ENCODE measurements around the gene CAMSAP1.

Gene CAMSAP1

DNA sequence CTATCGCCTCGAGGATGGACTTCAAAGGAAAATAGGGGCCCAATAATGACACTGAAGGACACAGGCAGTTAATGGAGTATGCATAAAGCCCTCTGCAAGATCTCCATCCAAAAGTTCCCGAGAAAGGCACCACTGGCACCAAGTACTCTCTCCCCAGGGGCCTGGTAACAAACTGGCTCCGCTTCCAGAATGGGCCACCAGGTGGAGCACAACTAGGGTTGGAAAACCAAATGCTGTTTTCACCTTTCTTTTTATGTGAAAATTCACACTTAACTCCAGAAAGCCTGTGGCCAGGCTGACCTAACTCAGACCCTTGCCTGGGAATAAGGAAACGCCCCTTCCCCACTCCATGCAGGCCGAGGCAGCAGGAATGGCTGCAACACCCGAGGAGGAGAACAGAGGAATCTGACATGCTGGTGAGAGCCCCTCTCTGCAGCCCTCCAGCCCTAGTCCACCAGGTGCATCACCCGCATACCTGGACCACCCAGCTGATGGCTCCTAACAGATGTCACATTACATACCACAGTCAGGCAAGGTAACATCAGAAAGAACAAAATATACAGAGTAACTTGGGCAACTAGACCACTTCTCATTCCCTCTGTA lies 42.8 kb downstream of the CAMSAP1 start:
- peaks cover 0 to 21% of the 10 kb centered on the region in 2 experiments; a peak in 2 of 3 replicates for H3K36me3 ChIP-seq (ENCODE audit: control insufficient read depth in 2 of 2, insufficient read depth in 1 of 2, low read length in 2 of 2)
- H3K4me3 ChIP-seq (ENCODE audit: low read depth, low read length) = no peak overlapping the region
- no peak overlapping the region for H3K27ac ChIP-seq (ENCODE audit: extremely low read depth, low read depth, low read length)
- H3K4me1 ChIP-seq (ENCODE audit: control insufficient read depth, insufficient read depth, low read length) = no peaks in the 10 kb centered on the region
- no peak for TF ChIP-seq MZF1 (tag by site-specific recombination; IDR thresholded peaks at IDR 0.05; ENCODE audit: borderline replicate concordance)
- TF ChIP-seq ZNF654 (tag by site-specific recombination; IDR thresholded peaks at IDR 0.05; ENCODE audit: low read depth) = peak; percentile 34
- TF ChIP-seq ZNF600 (tag by site-specific recombination; IDR thresholded peaks at IDR 0.05) = no peak
- no peak for TF ChIP-seq ZNF560 (tag by site-specific recombination; IDR thresholded peaks at IDR 0.05; ENCODE audit: borderline replicate concordance)
- no peak for TF ChIP-seq GFI1B (tag by site-specific recombination; IDR thresholded peaks at IDR 0.05)
- TF ChIP-seq, protein P1, sequence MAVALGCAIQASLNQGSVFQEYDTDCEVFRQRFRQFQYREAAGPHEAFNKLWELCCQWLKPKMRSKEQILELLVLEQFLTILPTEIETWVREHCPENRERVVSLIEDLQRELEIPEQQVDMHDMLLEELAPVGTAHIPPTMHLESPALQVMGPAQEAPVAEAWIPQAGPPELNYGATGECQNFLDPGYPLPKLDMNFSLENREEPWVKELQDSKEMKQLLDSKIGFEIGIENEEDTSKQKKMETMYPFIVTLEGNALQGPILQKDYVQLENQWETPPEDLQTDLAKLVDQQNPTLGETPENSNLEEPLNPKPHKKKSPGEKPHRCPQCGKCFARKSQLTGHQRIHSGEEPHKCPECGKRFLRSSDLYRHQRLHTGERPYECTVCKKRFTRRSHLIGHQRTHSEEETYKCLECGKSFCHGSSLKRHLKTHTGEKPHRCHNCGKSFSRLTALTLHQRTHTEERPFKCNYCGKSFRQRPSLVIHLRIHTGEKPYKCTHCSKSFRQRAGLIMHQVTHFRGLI (tag by site-specific recombination; IDR thresholded peaks at IDR 0.05) = no peak
- no peak for TF ChIP-seq ZNF155 (tag by site-specific recombination; IDR thresholded peaks at IDR 0.05)
- no peak for TF ChIP-seq ZNF202 (tag by site-specific recombination; IDR thresholded peaks at IDR 0.05; ENCODE audit: borderline replicate concordance)
- TF ChIP-seq ZNF37A (tag by site-specific recombination; IDR thresholded peaks at IDR 0.05) = no peak
- TF ChIP-seq SP2 (tag by site-specific recombination; IDR thresholded peaks at IDR 0.05) = no peak
- TF ChIP-seq PRDM1 (tag by site-specific recombination; IDR thresholded peaks at IDR 0.05) = peak; percentile 61
- no peak for TF ChIP-seq ZNF239 (tag by site-specific recombination; IDR thresholded peaks at IDR 0.05)
- TF ChIP-seq, protein P2, sequence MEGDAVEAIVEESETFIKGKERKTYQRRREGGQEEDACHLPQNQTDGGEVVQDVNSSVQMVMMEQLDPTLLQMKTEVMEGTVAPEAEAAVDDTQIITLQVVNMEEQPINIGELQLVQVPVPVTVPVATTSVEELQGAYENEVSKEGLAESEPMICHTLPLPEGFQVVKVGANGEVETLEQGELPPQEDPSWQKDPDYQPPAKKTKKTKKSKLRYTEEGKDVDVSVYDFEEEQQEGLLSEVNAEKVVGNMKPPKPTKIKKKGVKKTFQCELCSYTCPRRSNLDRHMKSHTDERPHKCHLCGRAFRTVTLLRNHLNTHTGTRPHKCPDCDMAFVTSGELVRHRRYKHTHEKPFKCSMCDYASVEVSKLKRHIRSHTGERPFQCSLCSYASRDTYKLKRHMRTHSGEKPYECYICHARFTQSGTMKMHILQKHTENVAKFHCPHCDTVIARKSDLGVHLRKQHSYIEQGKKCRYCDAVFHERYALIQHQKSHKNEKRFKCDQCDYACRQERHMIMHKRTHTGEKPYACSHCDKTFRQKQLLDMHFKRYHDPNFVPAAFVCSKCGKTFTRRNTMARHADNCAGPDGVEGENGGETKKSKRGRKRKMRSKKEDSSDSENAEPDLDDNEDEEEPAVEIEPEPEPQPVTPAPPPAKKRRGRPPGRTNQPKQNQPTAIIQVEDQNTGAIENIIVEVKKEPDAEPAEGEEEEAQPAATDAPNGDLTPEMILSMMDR (tag by site-specific recombination; IDR thresholded peaks at IDR 0.05) = peak; percentile 54; the same call in 1 of the 2 replicates
- ChIA-PET POLR2A (interaction anchor here (1.1 kb wide), 1 partner anchor 43 kb away, joined by 3 read pairs; the partner anchor contains the start of gene CAMSAP1), CTCF (interaction anchor here (0.6 to 3.5 kb wide), 25 partner anchors 9 to 819 kb away, joined by 3 to 32 read pairs (median 5); partner anchors contain the start of gene UBAC1)
- no peaks in the 10 kb centered on the region for H3K9me3 ChIP-seq (ENCODE audit: control insufficient read depth, insufficient read depth, low read depth, low read length)

DNA sequence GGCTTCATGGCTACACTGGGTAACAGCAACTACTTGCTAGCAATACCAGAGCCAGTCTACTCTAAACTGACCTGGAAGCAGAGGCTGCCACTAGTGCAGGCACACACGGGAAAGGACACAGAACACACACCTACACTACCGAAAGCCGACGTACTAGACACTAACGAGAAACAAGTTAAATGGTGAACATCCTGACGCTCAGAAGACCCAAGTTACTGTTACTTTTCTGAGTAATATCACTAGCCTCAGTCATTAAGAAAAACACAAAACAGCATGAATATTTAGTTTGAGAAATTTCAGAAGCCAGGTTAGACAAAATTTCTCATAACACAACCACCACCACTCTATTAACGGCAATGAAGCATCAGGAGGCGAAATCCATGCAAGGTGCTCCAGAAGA lies 44.5 kb downstream of the CAMSAP1 start:
- ChIA-PET POLR2A (no interaction called here), CTCF (interaction anchor here (0.6 to 2.4 kb wide), 5 partner anchors 14 to 116 kb away, joined by 3 to 14 read pairs (median 5); no protein-coding TSS in a partner anchor)
- peaks cover 0 to 22% of the 10 kb centered on the region in 2 experiments; a peak in 2 of 3 replicates for H3K36me3 ChIP-seq (ENCODE audit: control insufficient read depth in 2 of 2, insufficient read depth in 1 of 2, low read length in 2 of 2)
- no peaks in the 10 kb centered on the region for H3K9me3 ChIP-seq (ENCODE audit: control insufficient read depth, insufficient read depth, low read depth, low read length)
- H3K27ac ChIP-seq (ENCODE audit: extremely low read depth, low read depth, low read length) = no peak overlapping the region
- H3K4me1 ChIP-seq (ENCODE audit: control insufficient read depth, insufficient read depth, low read length) = no peaks in the 10 kb centered on the region
- no peak overlapping the region for H3K4me3 ChIP-seq (ENCODE audit: low read depth, low read length)
- TF ChIP-seq ZNF146 (tag by site-specific recombination; IDR thresholded peaks at IDR 0.05) = no peak
- TF ChIP-seq ZNF391 (tag by site-specific recombination; IDR thresholded peaks at IDR 0.05; ENCODE audit: borderline replicate concordance, low read depth) = no peak
- TF ChIP-seq, protein P3, sequence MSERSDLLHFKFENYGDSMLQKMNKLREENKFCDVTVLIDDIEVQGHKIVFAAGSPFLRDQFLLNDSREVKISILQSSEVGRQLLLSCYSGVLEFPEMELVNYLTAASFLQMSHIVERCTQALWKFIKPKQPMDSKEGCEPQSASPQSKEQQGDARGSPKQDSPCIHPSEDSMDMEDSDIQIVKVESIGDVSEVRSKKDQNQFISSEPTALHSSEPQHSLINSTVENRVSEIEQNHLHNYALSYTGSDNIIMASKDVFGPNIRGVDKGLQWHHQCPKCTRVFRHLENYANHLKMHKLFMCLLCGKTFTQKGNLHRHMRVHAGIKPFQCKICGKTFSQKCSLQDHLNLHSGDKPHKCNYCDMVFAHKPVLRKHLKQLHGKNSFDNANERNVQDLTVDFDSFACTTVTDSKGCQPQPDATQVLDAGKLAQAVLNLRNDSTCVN (tag by site-specific recombination; optimal IDR thresholded peaks at IDR 0.05) = no peak
- TF ChIP-seq, protein P4, sequence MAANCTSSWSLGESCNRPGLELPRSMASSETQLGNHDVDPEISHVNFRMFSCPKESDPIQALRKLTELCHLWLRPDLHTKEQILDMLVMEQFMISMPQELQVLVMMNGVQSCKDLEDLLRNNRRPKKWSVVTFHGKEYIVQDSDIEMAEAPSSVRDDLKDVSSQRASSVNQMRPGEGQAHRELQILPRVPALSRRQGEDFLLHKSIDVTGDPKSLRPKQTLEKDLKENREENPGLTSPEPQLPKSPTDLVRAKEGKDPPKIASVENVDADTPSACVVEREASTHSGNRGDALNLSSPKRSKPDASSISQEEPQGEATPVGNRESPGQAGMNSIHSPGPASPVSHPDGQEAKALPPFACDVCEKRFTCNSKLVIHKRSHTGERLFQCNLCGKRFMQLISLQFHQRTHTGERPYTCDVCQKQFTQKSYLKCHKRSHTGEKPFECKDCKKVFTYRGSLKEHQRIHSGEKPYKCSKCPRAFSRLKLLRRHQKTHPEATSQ (tag by site-specific recombination; IDR thresholded peaks at IDR 0.05) = no peak
- TF ChIP-seq, protein P5, sequence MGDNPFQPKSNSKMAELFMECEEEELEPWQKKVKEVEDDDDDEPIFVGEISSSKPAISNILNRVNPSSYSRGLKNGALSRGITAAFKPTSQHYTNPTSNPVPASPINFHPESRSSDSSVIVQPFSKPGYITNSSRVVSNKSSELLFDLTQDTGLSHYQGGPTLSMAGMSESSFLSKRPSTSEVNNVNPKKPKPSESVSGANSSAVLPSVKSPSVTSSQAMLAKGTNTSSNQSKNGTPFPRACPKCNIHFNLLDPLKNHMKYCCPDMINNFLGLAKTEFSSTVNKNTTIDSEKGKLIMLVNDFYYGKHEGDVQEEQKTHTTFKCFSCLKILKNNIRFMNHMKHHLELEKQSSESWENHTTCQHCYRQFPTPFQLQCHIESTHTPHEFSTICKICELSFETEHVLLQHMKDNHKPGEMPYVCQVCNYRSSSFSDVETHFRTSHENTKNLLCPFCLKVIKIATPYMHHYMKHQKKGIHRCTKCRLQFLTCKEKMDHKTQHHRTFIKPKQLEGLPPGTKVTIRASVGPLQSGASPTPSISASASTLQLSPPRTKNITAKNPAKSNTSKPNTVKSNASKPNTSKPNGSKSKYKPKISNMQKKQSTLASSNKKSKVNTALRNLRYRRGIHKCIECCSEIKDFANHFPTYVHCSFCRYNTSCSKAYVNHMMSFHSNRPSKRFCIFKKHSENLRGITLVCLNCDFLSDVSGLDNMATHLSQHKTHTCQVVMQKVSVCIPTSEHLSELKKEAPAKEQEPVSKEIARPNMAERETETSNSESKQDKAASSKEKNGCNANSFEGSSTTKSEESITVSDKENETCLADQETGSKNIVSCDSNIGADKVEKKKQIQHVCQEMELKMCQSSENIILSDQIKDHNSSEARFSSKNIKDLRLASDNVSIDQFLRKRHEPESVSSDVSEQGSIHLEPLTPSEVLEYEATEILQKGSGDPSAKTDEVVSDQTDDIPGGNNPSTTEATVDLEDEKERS (tag by site-specific recombination; IDR thresholded peaks at IDR 0.05) = no peak
- TF ChIP-seq ZBTB7A (tag by site-specific recombination; IDR thresholded peaks at IDR 0.05; ENCODE audit: low read depth) = no peak
- TF ChIP-seq, protein P6, sequence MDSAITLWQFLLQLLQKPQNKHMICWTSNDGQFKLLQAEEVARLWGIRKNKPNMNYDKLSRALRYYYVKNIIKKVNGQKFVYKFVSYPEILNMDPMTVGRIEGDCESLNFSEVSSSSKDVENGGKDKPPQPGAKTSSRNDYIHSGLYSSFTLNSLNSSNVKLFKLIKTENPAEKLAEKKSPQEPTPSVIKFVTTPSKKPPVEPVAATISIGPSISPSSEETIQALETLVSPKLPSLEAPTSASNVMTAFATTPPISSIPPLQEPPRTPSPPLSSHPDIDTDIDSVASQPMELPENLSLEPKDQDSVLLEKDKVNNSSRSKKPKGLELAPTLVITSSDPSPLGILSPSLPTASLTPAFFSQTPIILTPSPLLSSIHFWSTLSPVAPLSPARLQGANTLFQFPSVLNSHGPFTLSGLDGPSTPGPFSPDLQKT (IDR thresholded peaks at IDR 0.05; ENCODE audit: borderline replicate concordance, low read depth, low read length) = no peak
- no peak for TF ChIP-seq ZNF433 (tag by site-specific recombination; IDR thresholded peaks at IDR 0.05; ENCODE audit: low read depth)
- no peak for TF ChIP-seq ZNF843 (tag by site-specific recombination; IDR thresholded peaks at IDR 0.05)
- TF ChIP-seq, protein P7, sequence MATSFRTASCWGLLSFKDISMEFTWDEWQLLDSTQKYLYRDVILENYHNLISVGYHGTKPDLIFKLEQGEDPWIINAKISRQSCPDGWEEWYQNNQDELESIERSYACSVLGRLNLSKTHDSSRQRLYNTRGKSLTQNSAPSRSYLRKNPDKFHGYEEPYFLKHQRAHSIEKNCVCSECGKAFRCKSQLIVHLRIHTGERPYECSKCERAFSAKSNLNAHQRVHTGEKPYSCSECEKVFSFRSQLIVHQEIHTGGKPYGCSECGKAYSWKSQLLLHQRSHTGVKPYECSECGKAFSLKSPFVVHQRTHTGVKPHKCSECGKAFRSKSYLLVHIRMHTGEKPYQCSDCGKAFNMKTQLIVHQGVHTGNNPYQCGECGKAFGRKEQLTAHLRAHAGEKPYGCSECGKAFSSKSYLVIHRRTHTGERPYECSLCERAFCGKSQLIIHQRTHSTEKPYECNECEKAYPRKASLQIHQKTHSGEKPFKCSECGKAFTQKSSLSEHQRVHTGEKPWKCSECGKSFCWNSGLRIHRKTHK (tag by site-specific recombination; IDR thresholded peaks at IDR 0.05) = no peak
